Activated CD8-positive, alpha-beta T cell treated with anti-CD3 and anti-CD28 coated beads, Interleukin-2, amount 10 ng/mL, durations not matched to agents 7 days and 5 days (primary cell): ENCODE results near the gene TRIM13. TPM values are rescaled to one million over a fixed set of nuclear protein-coding genes. Genes with fewer than 3 reads are reported as not detected.
A peak's percentile ranks its signal among the peaks of the same experiment; 100 is the strongest.

Experiments used
- ATAC-seq: fragments of 150-1000 bp; cut with Tn5 transposase; one replicate; pipeline ENCODE4 v1.10.0; 2021; ENCODE audit warnings: moderate library complexity
- CTCF ChIA-PET: fragments of 350-600 bp; sonication (Branson Sonifier 250); formaldehyde crosslinking; loops from one replicate; lab custom pipeline; 2021; ENCODE audit warnings: antibody characterized with exemption; lab: Charles Lee
- POLR2A ChIA-PET: fragments of 350-600 bp; sonication (Branson Sonifier 250); formaldehyde crosslinking; loops from one replicate; lab custom pipeline; 2021; ENCODE audit warnings: antibody characterized with exemption; lab: Charles Lee
- DNase-seq: peaks from one replicate; pipeline ENCODE4 v3.0.0-alpha.2; 2020
- H3K27ac Mint-ChIP-seq: one replicate; pipeline ENCODE4 v1.8.0; 2021; ENCODE audit warnings: mild to moderate bottlenecking, mixed read lengths
- H3K27me3 Mint-ChIP-seq: one replicate; pipeline ENCODE4 v1.8.0; 2021; ENCODE audit warnings: low read depth, mixed read lengths
- H3K36me3 Mint-ChIP-seq: one replicate; pipeline ENCODE4 v1.8.0; 2021; ENCODE audit warnings: low read depth, mixed read lengths
- H3K4me1 Mint-ChIP-seq: one replicate; pipeline ENCODE4 v1.8.0; 2021; ENCODE audit warnings: low read depth, mixed read lengths
- H3K4me3 Mint-ChIP-seq: one replicate; pipeline ENCODE4 v1.8.0; 2021; ENCODE audit warnings: mild to moderate bottlenecking, mixed read lengths
- H3K9me3 Mint-ChIP-seq: one replicate; pipeline ENCODE4 v1.8.0; 2022; ENCODE audit warnings: mixed read lengths; ENCODE audit not compliant: insufficient read depth
- total RNA-seq, 2 experiments: library from RNA; stranded (reverse); gene quantifications; one replicate each; pipeline ENCODE4 v1.2.3, GENCODE V29; 2021

TRIM13 gene
- total RNA-seq, 2 experiments from 2014 or later = 11.8 to 12.0 TPM

DNA sequence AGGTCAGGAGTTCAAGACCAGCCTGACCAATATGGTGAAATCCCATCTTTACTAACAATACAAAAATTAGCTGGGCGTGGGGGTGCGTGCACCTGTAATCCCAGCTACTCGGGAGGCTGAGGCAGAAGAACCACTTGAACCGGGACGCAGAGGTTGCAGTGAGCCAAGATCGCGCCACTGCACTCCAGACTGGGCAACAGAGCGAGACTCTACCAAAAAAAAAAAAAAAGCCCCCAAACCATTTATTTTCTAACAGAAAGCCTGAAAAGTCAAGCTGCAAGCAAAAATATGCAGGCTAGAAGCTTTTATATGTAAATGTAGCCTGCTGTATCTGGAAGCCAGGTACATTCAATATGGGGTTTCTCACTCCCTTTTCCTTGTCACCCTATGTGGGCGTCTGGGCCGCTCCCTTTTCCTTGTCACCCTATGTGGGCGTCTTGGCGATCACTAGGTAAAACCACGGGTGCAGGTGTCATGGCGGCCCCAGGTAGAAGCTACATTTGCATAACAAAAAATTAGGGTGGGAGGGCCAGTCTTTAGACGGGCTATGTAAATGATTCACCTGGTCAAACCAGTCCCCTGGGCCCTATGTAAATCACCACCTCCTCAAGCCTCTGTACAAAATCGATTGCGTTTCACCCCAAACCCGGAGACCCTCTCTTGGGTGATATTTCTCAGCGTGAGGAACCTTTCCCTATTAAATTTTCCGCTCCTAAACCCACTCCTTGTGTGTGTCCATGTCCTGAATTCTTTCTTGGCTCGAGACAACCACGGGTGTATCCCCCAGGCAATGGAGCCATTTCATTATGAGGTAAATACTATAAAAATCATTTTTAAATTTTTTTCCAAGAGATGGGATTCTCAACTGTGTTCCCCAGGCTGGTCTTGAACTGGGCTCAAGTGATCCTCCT, 2.1 kb downstream of the TRIM13 start:
- peaks cover 33% of the 10 kb centered on the region for H3K4me1 Mint-ChIP-seq
- H3K27me3 Mint-ChIP-seq = no peaks in the 10 kb centered on the region
- peaks cover 33% of the 10 kb centered on the region for H3K36me3 Mint-ChIP-seq
- ATAC-seq (no peak), DNase-seq (no peak)
- peak overlapping the region; percentile 84 for H3K4me3 Mint-ChIP-seq
- no peaks in the 10 kb centered on the region for H3K9me3 Mint-ChIP-seq
- ChIA-PET POLR2A (interaction anchor here (0.6 to 3.1 kb wide), 7 partner anchors 24 to 912 kb away, joined by 3 to 63 read pairs (median 4); no protein-coding TSS in a partner anchor), CTCF (interaction anchor here (0.7 to 3.7 kb wide), 12 partner anchors 12 to 1071 kb away, joined by 3 to 34 read pairs (median 10); partner anchors contain the start of genes KCNRG and SPRYD7)
- no peak overlapping the region for H3K27ac Mint-ChIP-seq

- CTCF ChIA-PET = interaction anchor here (1.0 kb wide), 1 partner anchor 24 kb away, joined by 4 read pairs; no protein-coding TSS in a partner anchor
- Mint-ChIP-seq H3K27me3 (no peaks in the 10 kb centered on the region), H3K36me3 (peaks cover 48% of the 10 kb centered on the region), H3K4me3 (no peak overlapping the region), H3K27ac (no peak overlapping the region), H3K4me1 (peaks cover 29% of the 10 kb centered on the region), H3K9me3 (no peaks in the 10 kb centered on the region)
- POLR2A ChIA-PET = no interaction called here
- ATAC-seq (no peak), DNase-seq (no peak)
Measured at GRCh38 chr13:50001287-50001686, 4.4 kb downstream of the TRIM13 start.

DNA sequence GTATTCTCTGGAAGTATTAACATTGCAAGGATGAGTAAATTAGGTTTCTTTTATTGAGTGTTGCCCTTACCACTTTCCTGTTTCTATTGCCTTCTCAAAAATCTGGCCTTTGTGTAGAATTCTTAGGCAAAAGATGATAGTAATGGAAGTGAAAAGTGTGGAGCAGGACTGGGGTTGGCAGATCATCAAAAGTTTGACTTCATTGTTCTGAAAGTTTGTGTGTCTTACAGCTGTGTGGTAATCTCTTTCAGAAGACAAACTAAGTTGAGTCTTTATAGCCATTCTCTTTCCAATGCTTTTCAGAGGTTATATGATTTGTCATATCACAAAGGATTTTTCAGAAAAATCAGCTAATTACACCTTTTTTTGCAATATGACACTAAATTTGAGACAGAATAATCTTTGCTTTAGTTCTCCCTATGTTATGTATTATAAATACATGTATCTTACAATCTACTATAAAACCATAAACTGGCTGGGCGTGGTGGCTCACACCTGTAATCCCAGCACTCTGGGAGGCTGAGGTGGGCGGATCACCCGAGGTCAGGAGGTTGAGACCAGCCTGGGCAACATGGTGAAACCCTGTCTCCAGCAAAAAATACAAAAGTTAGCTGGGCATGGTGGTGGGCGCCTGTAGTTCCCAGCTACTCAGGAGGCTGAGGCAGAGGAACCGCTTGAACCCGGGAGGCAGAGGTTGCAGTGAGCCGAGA, 9.7 kb downstream of the TRIM13 start:
- no peak overlapping the region for H3K4me3 Mint-ChIP-seq
- ATAC-seq (no peak), DNase-seq (no peak)
- CTCF ChIA-PET = interaction anchor here (3.4 kb wide), 1 partner anchor 9 kb away, joined by 18 read pairs; the partner anchor contains the start of gene TRIM13
- H3K27ac Mint-ChIP-seq = peak overlapping the region; percentile 56
- POLR2A ChIA-PET = interaction anchor here (0.6 to 1.6 kb wide), 2 partner anchors 10 to 633 kb away, joined by 3 read pairs; partner anchors contain the start of gene TRIM13
- peaks cover 57% of the 10 kb centered on the region for H3K36me3 Mint-ChIP-seq
- no peaks in the 10 kb centered on the region for H3K27me3 Mint-ChIP-seq
- no peaks in the 10 kb centered on the region for H3K9me3 Mint-ChIP-seq
- H3K4me1 Mint-ChIP-seq = peaks cover 7% of the 10 kb centered on the region

DNA sequence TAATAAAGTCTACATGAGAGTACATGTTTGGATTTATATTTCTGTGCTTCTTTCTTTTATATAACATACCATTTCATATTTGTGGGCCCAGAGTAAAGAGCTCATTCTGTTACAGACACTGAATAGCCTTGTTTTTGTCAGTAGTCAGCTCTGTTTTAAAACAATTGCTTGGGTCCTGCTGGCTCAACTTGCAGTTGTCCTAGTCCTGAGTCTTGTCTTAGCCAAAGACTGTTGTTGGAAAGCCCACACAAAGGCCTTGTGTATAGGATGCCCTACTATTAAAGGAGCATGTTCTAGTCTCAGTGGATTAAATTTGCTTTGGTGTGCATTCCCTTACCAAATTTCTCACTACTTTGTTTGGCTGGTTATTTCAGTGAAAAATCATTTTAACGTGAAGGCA, 14.6 kb downstream of the TRIM13 start:
- POLR2A ChIA-PET = interaction anchor here (0.6 to 2.3 kb wide), 2 partner anchors 14 to 882 kb away, joined by 3 to 8 read pairs; partner anchors contain the start of gene TRIM13
- Mint-ChIP-seq H3K27me3 (no peaks in the 10 kb centered on the region), H3K27ac (peak overlapping the region; percentile 23), H3K36me3 (peaks cover 70% of the 10 kb centered on the region), H3K9me3 (no peaks in the 10 kb centered on the region), H3K4me3 (no peak overlapping the region), H3K4me1 (peaks cover 4% of the 10 kb centered on the region)
- CTCF ChIA-PET = interaction anchor here (0.7 to 2.8 kb wide), 3 partner anchors 14 to 657 kb away, joined by 3 to 12 read pairs (median 3); partner anchors contain the start of gene TRIM13
- DNase-seq (no peak), ATAC-seq (no peak)

- Mint-ChIP-seq H3K27ac (no peak overlapping the region), H3K36me3 (peaks cover 71% of the 10 kb centered on the region), H3K27me3 (no peaks in the 10 kb centered on the region), H3K4me3 (no peak overlapping the region), H3K9me3 (no peaks in the 10 kb centered on the region), H3K4me1 (peaks cover 3% of the 10 kb centered on the region)
- ChIA-PET CTCF (interaction anchor here (2.8 kb wide), 1 partner anchor 15 kb away, joined by 12 read pairs; the partner anchor contains the start of gene TRIM13), POLR2A (interaction anchor here (2.3 kb wide), 1 partner anchor 15 kb away, joined by 8 read pairs; the partner anchor contains the start of gene TRIM13)
- ATAC-seq (no peak), DNase-seq (no peak)
Measured at GRCh38 chr13:50012396-50013169, 15.7 kb downstream of the TRIM13 start.

DNA sequence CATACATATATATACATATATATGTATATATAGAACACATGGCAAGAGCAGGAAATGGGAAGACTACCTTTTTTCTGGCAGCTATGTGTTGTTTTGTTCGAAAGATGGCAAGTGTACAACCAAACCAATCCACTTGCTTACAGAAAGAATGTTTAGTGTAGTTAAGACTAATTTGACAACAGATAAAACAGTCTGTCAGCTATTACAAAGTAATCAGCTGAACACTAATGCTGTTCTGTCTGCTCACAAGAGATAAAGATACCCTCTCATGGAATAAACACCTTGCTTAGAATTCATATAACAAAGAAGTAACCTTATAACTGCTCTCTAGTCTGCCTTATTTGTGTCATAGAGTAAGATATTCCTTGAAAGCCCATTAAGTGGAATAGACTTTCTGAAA, 17.5 kb downstream of the TRIM13 start:
- Mint-ChIP-seq H3K36me3 (peaks cover 80% of the 10 kb centered on the region), H3K27me3 (no peaks in the 10 kb centered on the region), H3K9me3 (no peaks in the 10 kb centered on the region), H3K27ac (no peak overlapping the region), H3K4me1 (peaks cover 3% of the 10 kb centered on the region), H3K4me3 (no peak overlapping the region)
- no peak for DNase-seq
- CTCF ChIA-PET = interaction anchor here (1.2 to 2.7 kb wide), 2 partner anchors 17 to 66 kb away, joined by 4 to 9 read pairs; partner anchors contain the start of gene TRIM13
- no peak for ATAC-seq
- POLR2A ChIA-PET = no interaction called here

- CTCF ChIA-PET = interaction anchor here (1.2 to 2.7 kb wide), 2 partner anchors 18 to 65 kb away, joined by 4 to 9 read pairs; partner anchors contain the start of gene TRIM13
- ATAC-seq (no peak), DNase-seq (no peak)
- Mint-ChIP-seq H3K9me3 (no peaks in the 10 kb centered on the region), H3K4me1 (peaks cover 3% of the 10 kb centered on the region), H3K27me3 (no peaks in the 10 kb centered on the region), H3K4me3 (no peak within 1 kb of the TSS), H3K27ac (no peak within 1 kb of the TSS), H3K36me3 (peaks cover 78% of the 10 kb centered on the region)
- POLR2A ChIA-PET = interaction anchor here (0.7 kb wide), 1 partner anchor 18 kb away, joined by 3 read pairs; no protein-coding TSS in a partner anchor
Measured at GRCh38 chr13:50015258-50015657, 18.4 kb downstream of the TRIM13 start, which contains the start of gene KCNRG. Gene KCNRG (plus strand): TSS chr13:50015444. CDS start chr13:50015494, 50 bp downstream.

GRCh38 chr13:50015750-50016149, 18.9 kb downstream of the TRIM13 start:
- no peaks in the 10 kb centered on the region for H3K27me3 Mint-ChIP-seq
- H3K4me3 Mint-ChIP-seq = no peak overlapping the region
- H3K27ac Mint-ChIP-seq = no peak overlapping the region
- DNase-seq (no peak), ATAC-seq (no peak)
- CTCF ChIA-PET = interaction anchor here (2.7 kb wide), 1 partner anchor 18 kb away, joined by 9 read pairs; the partner anchor contains the start of gene TRIM13
- peaks cover 3% of the 10 kb centered on the region for H3K4me1 Mint-ChIP-seq
- POLR2A ChIA-PET = interaction anchor here (0.7 kb wide), 1 partner anchor 18 kb away, joined by 3 read pairs; no protein-coding TSS in a partner anchor
- no peaks in the 10 kb centered on the region for H3K9me3 Mint-ChIP-seq
- H3K36me3 Mint-ChIP-seq = peaks cover 77% of the 10 kb centered on the region

GRCh38 chr13:50016444-50016843, 19.6 kb downstream of the TRIM13 start:
- CTCF ChIA-PET = interaction anchor here (1.4 to 2.7 kb wide), 2 partner anchors 19 kb away, joined by 3 to 9 read pairs; partner anchors contain the start of gene TRIM13
- Mint-ChIP-seq H3K9me3 (no peaks in the 10 kb centered on the region), H3K27me3 (no peaks in the 10 kb centered on the region), H3K27ac (no peak overlapping the region), H3K36me3 (peaks cover 74% of the 10 kb centered on the region), H3K4me1 (peaks cover 3% of the 10 kb centered on the region), H3K4me3 (no peak overlapping the region)
- no peak for ATAC-seq
- no peak for DNase-seq
- POLR2A ChIA-PET = no interaction called here

GRCh38 chr13:50017819-50018218, 21.0 kb downstream of the TRIM13 start:
- H3K9me3 Mint-ChIP-seq = no peaks in the 10 kb centered on the region
- H3K36me3 Mint-ChIP-seq = peaks cover 68% of the 10 kb centered on the region
- no peak for DNase-seq
- ChIA-PET POLR2A (interaction anchor here (0.7 kb wide), 1 partner anchor 20 kb away, joined by 3 read pairs; no protein-coding TSS in a partner anchor), CTCF (interaction anchor here (1.4 to 1.5 kb wide), 3 partner anchors 21 to 67 kb away, joined by 3 to 6 read pairs (median 3); partner anchors contain the start of gene TRIM13)
- no peak for ATAC-seq
- H3K27me3 Mint-ChIP-seq = no peaks in the 10 kb centered on the region
- no peak overlapping the region for H3K4me3 Mint-ChIP-seq
- no peak overlapping the region for H3K27ac Mint-ChIP-seq
- peaks cover 3% of the 10 kb centered on the region for H3K4me1 Mint-ChIP-seq
